Ovary (tissue), 9 donors: Measurements from ENCODE around the gene NR3C2. TPM values are rescaled to one million over a fixed set of nuclear protein-coding genes. Genes with fewer than 3 reads are reported as not detected.
"Not testable (repeated sequence)": the region's sequence is repeated elsewhere in the genome, so short reads cannot be mapped to it uniquely, and the experiment has no call there.

Experiments used
- DNase-seq, 5 donors: peaks; one replicate each; pipeline ENCODE4 v3.0.0-alpha.2; 2019 to 2020
- H3K27ac ChIP-seq, 2 donors: fragments of 200-600 bp; one replicate each; pipeline versions ENCODE4 v1.5.1 to v1.8.0; 2019 to 2022
- H3K27me3 ChIP-seq: fragments of 200-600 bp; one replicate; pipeline ENCODE4 v1.8.0; 2022
- H3K36me3 ChIP-seq: fragments of 200-600 bp; sonication (generic); one replicate; pipeline ENCODE4 v1.5.1; 2019
- H3K4me1 ChIP-seq: one replicate; pipeline ENCODE4 v1.8.1; 2013; ENCODE audit warnings: mild to moderate bottlenecking, moderate library complexity; ENCODE audit not compliant: insufficient read depth
- H3K4me3 ChIP-seq: fragments of 200-600 bp; sonication (generic); one replicate; pipeline ENCODE4 v1.5.1; 2017
- H3K9me3 ChIP-seq, 2 donors: fragments of 200-600 bp in 1 of 2; sonication (generic) in 1 of 2; one replicate each; pipeline versions ENCODE4 v1.5.1 to v1.8.1; 2013 to 2019; ENCODE audit warnings: mild to moderate bottlenecking in 1 of 2, moderate library complexity in 1 of 2
- CTCF ChIP-seq, 3 donors: fragments of 450-650 bp in 2 of 3; fragments of 200-600 bp in 1 of 3; IDR thresholded peaks; one replicate each; pipeline versions ENCODE4 v1.5.1 to v1.8.0; 2016 to 2022; ENCODE audit warnings: antibody characterized with exemption in 3 of 3, mild to moderate bottlenecking in 1 of 3
- EP300 ChIP-seq: sonication (generic); formaldehyde crosslinking; IDR thresholded peaks from one replicate; pipeline ENCODE4 v1.6.1; 2017; ENCODE audit warnings: antibody characterized with exemption
- POLR2A ChIP-seq: fragments of 450-650 bp; IDR thresholded peaks from one replicate; pipeline ENCODE4 v1.6.1; 2017; ENCODE audit warnings: antibody characterized with exemption, mild to moderate bottlenecking, moderate library complexity
- WGBS, 3 donors: extraction: QIAGEN DNeasy Blood & Tissue Kit in 1 of 3; methylation state at CpG; one replicate each; pipeline versions ENCODE4 v1.1.5 to v1.1.7; 2013 to 2017; 5-methylcytosine and 5-hydroxymethylcytosine counted together
- intact Hi-C, 4 donors: fragments of 100-400 bp; cut with DNase I; formaldehyde crosslinking; loops; one replicate each; pipeline versions ENCODE4 v1.11.0 to v1.15.1; 2022 to 2023
- polyA plus RNA-seq, 2 donors: library from polyadenylated mRNA; stranded (reverse); fragments of 200-250 nt in 1 of 2; fragments of 350-450 nt in 1 of 2; fragmentation: Illumina TruSeq in 1 of 2; extraction: RNeasy Lipid Tissue Mini Kit (QIAGEN cat#74804) in 1 of 2; gene quantifications; one replicate each; pipeline ENCODE4 v1.2.3, GENCODE V29; 2013 to 2014
- total RNA-seq, 7 donors: library from RNA; depleted of rRNA in 2 of 7; stranded (reverse); fragments of >200 nt in 2 of 7; fragmentation: NEBNext Ultra II Directional in 3 of 7; extraction: Animal tissue kit (Norgen Biotek cat#: 25700) in 3 of 7; gene quantifications; one replicate each; pipeline versions ENCODE4 v1.1.0 to v1.2.4, GENCODE V29; 2016 to 2023
- donor health status: DM: no; HTN: no; CAD: no; lungs with moderate emphysema.
- donor health status: DM: no; HTN: no; CAD: no.
- donor health status: Bipolar disorder and iron deficiency.
- donor health status: DM: yes; HTN: yes; CAD: no.
- donor health status: DM: no; HTN: no; CAD: no.
- donor health status: DM: yes; HTN: yes; CAD: no.

NR3C2 gene
- total and polyA plus RNA-seq, 9 donors = 6.8 to 37.5 (median 22.9) TPM

GRCh38 chr4:148203056-148203898 lies 238.9 kb downstream of the NR3C2 start:
- Histone ChIP-seq H3K36me3 (no peaks in the 10 kb centered on the region), H3K27me3 (no peaks in the 10 kb centered on the region), H3K4me3 (no peak overlapping the region), H3K9me3 (no peaks in the 10 kb centered on the region), H3K27ac (peak overlapping the region in 1 of 2 donors; percentile 40), H3K4me1 (peaks cover 4% of the 10 kb centered on the region)
- no peak for DNase-seq
- intact Hi-C loops = no loop called here
- TF ChIP-seq EP300 (no peak), CTCF (IDR thresholded peaks at IDR 0.05) (no peak), POLR2A (no peak)
- WGBS, 3 donors = 34 to 43% (median 42%) methylated on average over 14 of the region's 14 CpGs

GRCh38 chr4:148200960-148201359 lies 241.3 kb downstream of the NR3C2 start:
- Histone ChIP-seq H3K27ac (no peak overlapping the region), H3K4me3 (no peak overlapping the region), H3K27me3 (no peaks in the 10 kb centered on the region), H3K9me3 (no peaks in the 10 kb centered on the region), H3K4me1 (peaks cover 4% of the 10 kb centered on the region), H3K36me3 (no peaks in the 10 kb centered on the region)
- no peak for TF ChIP-seq POLR2A
- WGBS, 3 donors = 94 to 96% (median 94%) methylated on average over 3 of the region's 3 CpGs
- no peak for DNase-seq
- intact Hi-C loops = no loop called here

- H3K27me3 ChIP-seq = no peaks in the 10 kb centered on the region
- no peak overlapping the region for H3K4me3 ChIP-seq
- peaks cover 4% of the 10 kb centered on the region for H3K4me1 ChIP-seq
- WGBS, 3 donors = 91 to 100% (median 96%) methylated on average over 1 of the region's 1 CpG
- no peaks in the 10 kb centered on the region for H3K9me3 ChIP-seq
- intact Hi-C loops = no loop called here
- H3K27ac ChIP-seq = no peak overlapping the region
- TF ChIP-seq POLR2A (no peak), EP300 (no peak), CTCF (IDR thresholded peaks at IDR 0.05) (no peak)
- no peaks in the 10 kb centered on the region for H3K36me3 ChIP-seq
- no peak for DNase-seq
Observed at GRCh38 chr4:148196164-148196563, 246.1 kb downstream of the NR3C2 start.

GRCh38 chr4:148192526-148192925 lies 249.7 kb downstream of the NR3C2 start:
- Histone ChIP-seq H3K4me1 (peaks cover 4% of the 10 kb centered on the region), H3K27ac (no peak overlapping the region), H3K9me3 (no peaks in the 10 kb centered on the region), H3K27me3 (no peaks in the 10 kb centered on the region), H3K36me3 (no peaks in the 10 kb centered on the region), H3K4me3 (no peak overlapping the region)
- intact Hi-C loops = no loop called here
- no peak for DNase-seq
- 77 to 96% (median 85%) methylated on average over 3 of the region's 3 CpGs for WGBS, 3 donors
- TF ChIP-seq CTCF (IDR thresholded peaks at IDR 0.05) (no peak), POLR2A (no peak), EP300 (no peak)

- DNase-seq, H3K27me3 ChIP-seq, H3K4me1 ChIP-seq, H3K36me3 ChIP-seq, H3K27ac ChIP-seq, H3K4me3 ChIP-seq, H3K9me3 ChIP-seq, intact Hi-C loops: not testable (repeated sequence)
- 84 to 89% (median 86%) methylated on average over 5 of the region's 5 CpGs for WGBS, 3 donors
Observed at GRCh38 chr4:148187454-148188222, 254.6 kb downstream of the NR3C2 start.
